ENCODE results near the gene SIRPG. TPM values are rescaled to one million over a fixed set of nuclear protein-coding genes. Genes with fewer than 3 reads are reported as not detected.
"Not testable (repeated sequence)": the region's sequence is repeated elsewhere in the genome, so short reads cannot be mapped to it uniquely, and the experiment has no call there.

The SIRPG gene
- total RNA-seq, 1 experiment from 2014 or later = 2.1 TPM

GRCh38 chr20:1646975-1647431 lies 10.6 kb downstream of the SIRPG start:
- Histone ChIP-seq H3K4me1 (replicated peaks; ENCODE audit: insufficient read depth) (peaks cover 9% of the 10 kb centered on the region; the same call in 1 of the 2 replicates), H3K4me2 (no peak overlapping the region), H3K9me3 (ENCODE audit: insufficient read depth, low read depth) (peaks cover 13% of the 10 kb centered on the region), H3F3A (ENCODE audit: insufficient read depth, low read depth) (peaks cover 14% of the 10 kb centered on the region; the same call in 1 of the 2 replicates), H3K9me2 (ENCODE audit: insufficient read depth) (no peaks in the 10 kb centered on the region), H3K36me3 (ENCODE audit: low read depth) (no peaks in the 10 kb centered on the region), H3K79me2 (ENCODE audit: low read depth) (no peaks in the 10 kb centered on the region), H2AFZ (no peak overlapping the region), H3K4me3 (no peak overlapping the region), H4K20me1 (ENCODE audit: insufficient read depth) (no peaks in the 10 kb centered on the region), H3K27me3 (ENCODE audit: insufficient read depth, low read depth) (no peaks in the 10 kb centered on the region), H3K27ac (no peak overlapping the region)
- ChIA-PET POLR2A (ENCODE audit: unreplicated experiment) (no interaction called here), CTCF (no interaction called here)
- intact Hi-C loops (cut with micrococcal nuclease; ENCODE audit: unreplicated experiment) = no loop called here
- DNase-seq = no peak
- TF ChIP-seq, protein P1, sequence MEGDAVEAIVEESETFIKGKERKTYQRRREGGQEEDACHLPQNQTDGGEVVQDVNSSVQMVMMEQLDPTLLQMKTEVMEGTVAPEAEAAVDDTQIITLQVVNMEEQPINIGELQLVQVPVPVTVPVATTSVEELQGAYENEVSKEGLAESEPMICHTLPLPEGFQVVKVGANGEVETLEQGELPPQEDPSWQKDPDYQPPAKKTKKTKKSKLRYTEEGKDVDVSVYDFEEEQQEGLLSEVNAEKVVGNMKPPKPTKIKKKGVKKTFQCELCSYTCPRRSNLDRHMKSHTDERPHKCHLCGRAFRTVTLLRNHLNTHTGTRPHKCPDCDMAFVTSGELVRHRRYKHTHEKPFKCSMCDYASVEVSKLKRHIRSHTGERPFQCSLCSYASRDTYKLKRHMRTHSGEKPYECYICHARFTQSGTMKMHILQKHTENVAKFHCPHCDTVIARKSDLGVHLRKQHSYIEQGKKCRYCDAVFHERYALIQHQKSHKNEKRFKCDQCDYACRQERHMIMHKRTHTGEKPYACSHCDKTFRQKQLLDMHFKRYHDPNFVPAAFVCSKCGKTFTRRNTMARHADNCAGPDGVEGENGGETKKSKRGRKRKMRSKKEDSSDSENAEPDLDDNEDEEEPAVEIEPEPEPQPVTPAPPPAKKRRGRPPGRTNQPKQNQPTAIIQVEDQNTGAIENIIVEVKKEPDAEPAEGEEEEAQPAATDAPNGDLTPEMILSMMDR (conservative IDR thresholded peaks at IDR 0.05) = no peak
- TF ChIP-seq EZH2 (IDR thresholded peaks at IDR 0.05; ENCODE audit: low read depth) = no peak
- no TSS peak for BruUV-seq (replicated peaks)

GRCh38 chr20:1644101-1644962 lies 13.2 kb downstream of the SIRPG start:
- CTCF ChIA-PET = no interaction called here
- Histone ChIP-seq H3K79me2 (ENCODE audit: low read depth) (no peaks in the 10 kb centered on the region), H3K4me2 (no peak overlapping the region), H3K27me3 (ENCODE audit: insufficient read depth, low read depth) (no peaks in the 10 kb centered on the region), H3F3A (ENCODE audit: insufficient read depth, low read depth) (peaks cover 5% of the 10 kb centered on the region; the same call in 1 of the 2 replicates), H3K9me2 (ENCODE audit: insufficient read depth) (no peaks in the 10 kb centered on the region), H3K27ac (no peak overlapping the region), H3K4me3 (no peak overlapping the region), H4K20me1 (ENCODE audit: insufficient read depth) (no peaks in the 10 kb centered on the region), H3K4me1 (replicated peaks; ENCODE audit: insufficient read depth) (peaks cover 9% of the 10 kb centered on the region; the same call in 1 of the 2 replicates), H3K36me3 (ENCODE audit: low read depth) (no peaks in the 10 kb centered on the region), H2AFZ (no peak overlapping the region), H3K9me3 (ENCODE audit: insufficient read depth, low read depth) (peaks cover 6% of the 10 kb centered on the region; the same call in 1 of the 2 replicates)
- DNase-seq = no peak
- POLR2A ChIA-PET (ENCODE audit: unreplicated experiment) = no interaction called here
- BruUV-seq (replicated peaks) = no TSS peak
- TF ChIP-seq EZH2 (IDR thresholded peaks at IDR 0.05; ENCODE audit: low read depth) = no peak
- TF ChIP-seq, protein P1 (conservative IDR thresholded peaks at IDR 0.05) = no peak
- intact Hi-C loops (cut with micrococcal nuclease; ENCODE audit: unreplicated experiment) = no loop called here

GRCh38 chr20:1638643-1639042 lies 18.9 kb downstream of the SIRPG start:
- BruUV-seq (replicated peaks); intact Hi-C loops (cut with micrococcal nuclease; ENCODE audit: unreplicated experiment); POLR2A ChIA-PET (ENCODE audit: unreplicated experiment); H3K79me2 ChIP-seq (ENCODE audit: low read depth); H3K36me3 ChIP-seq (ENCODE audit: low read depth); H3F3A ChIP-seq (ENCODE audit: insufficient read depth, low read depth); H3K4me3 ChIP-seq; H2AFZ ChIP-seq; H3K27ac ChIP-seq; H3K9me2 ChIP-seq (ENCODE audit: insufficient read depth); H4K20me1 ChIP-seq (ENCODE audit: insufficient read depth); H3K4me2 ChIP-seq; DNase-seq; H3K27me3 ChIP-seq (ENCODE audit: insufficient read depth, low read depth): not testable (repeated sequence)
- CTCF ChIA-PET = interaction anchor here (0.6 kb wide), 1 partner anchor 136 kb away, joined by 3 read pairs; no protein-coding TSS in a partner anchor
- H3K9me3 ChIP-seq (ENCODE audit: insufficient read depth, low read depth) = peaks cover 11% of the 10 kb centered on the region
- H3K4me1 ChIP-seq (replicated peaks; ENCODE audit: insufficient read depth) = peaks cover 16% of the 10 kb centered on the region

Data from PC-9 (cell line).